Pancreas (tissue), 10 donors: ENCODE data around the gene PRR36. TPM values are rescaled to one million over a fixed set of nuclear protein-coding genes. Genes with fewer than 3 reads are reported as not detected.

Experiments
- ATAC-seq, 4 donors: fragments of 200-7000 bp; cut with Tn5 transposase; one replicate each; pipeline versions ENCODE4 v1.8.0 to v1.9.1; 2020; ENCODE audit warnings: mild to moderate bottlenecking in 4 of 4, moderate library complexity in 4 of 4
- DNase-seq, 6 donors: peaks; one replicate each; pipeline ENCODE4 v3.0.0-alpha.2; 2020
- FAIRE-seq: peaks from 2 replicates; lab custom pipeline; 2012; peaks lifted over from hg19 to GRCh38; lab: Jason Lieb, UNC
- H3K27ac ChIP-seq, 4 donors: fragments of 200-600 bp; sonication (generic); 1 replicate in 3 of 4; 2 replicates in 1 of 4; pipeline versions ENCODE4 v1.5.0 to v1.8.0; 2020
- H3K27me3 ChIP-seq, 4 donors: fragments of 200-600 bp; one replicate each; pipeline ENCODE4 v1.8.0; 2021
- H3K36me3 ChIP-seq, 3 donors: fragments of 200-600 bp; sonication (generic) in 1 of 3; one replicate each; pipeline versions ENCODE4 v1.5.0 to v1.8.0; 2020 to 2021
- H3K4me1 ChIP-seq, 3 donors: fragments of 200-600 bp; one replicate each; pipeline ENCODE4 v1.8.0; 2021
- H3K4me3 ChIP-seq, 4 donors: fragments of 200-600 bp; sonication (generic) in 2 of 4; one replicate each; pipeline versions ENCODE4 v1.5.0 to v1.8.0; 2020 to 2021
- H3K9me3 ChIP-seq, 4 donors: fragments of 200-600 bp; one replicate each; pipeline ENCODE4 v1.8.0; 2021
- CTCF ChIP-seq, 4 donors: fragments of 200-600 bp; sonication (generic) in 3 of 4; IDR thresholded peaks; one replicate each; pipeline versions ENCODE4 v1.5.0 to v1.8.0; 2021; ENCODE audit warnings: antibody characterized with exemption in 4 of 4
- WGBS, 2 donors: extraction: QIAGEN DNeasy Blood & Tissue Kit; methylation state at CpG; one replicate each; pipeline ENCODE4 v1.1.7; 2013; 5-methylcytosine and 5-hydroxymethylcytosine counted together
- intact Hi-C, 3 donors: fragments of 100-400 bp; cut with DNase I; formaldehyde crosslinking; loops; one replicate each; pipeline versions ENCODE4 v1.11.1 to v1.14.2; 2022
- polyA plus RNA-seq, 2 donors: library from polyadenylated mRNA; stranded (reverse); fragments of 200-250 nt; gene quantifications; one replicate each; pipeline ENCODE4 v1.2.3, GENCODE V29; 2013
- total RNA-seq, 6 donors: library from RNA; stranded (reverse); fragmentation: NEBNext Ultra II Directional in 4 of 6; extraction: Animal tissue kit (Norgen Biotek cat#: 25700) in 4 of 6; gene quantifications; one replicate each; pipeline versions ENCODE4 v1.2.1 to v1.2.4, GENCODE V29; 2021 to 2023
- donor health status: healthy with polysubstance abuse.
- donor health status: DM: no; HTN: no; CAD: no; lungs with moderate emphysema.
- donor health status: DM: no; HTN: no; CAD: no.
- donor health status: control.
- donor health status: control.
- donor health status: Bipolar disorder and iron deficiency.
- donor health status: DM: yes; HTN: yes; CAD: no.
- donor health status: DM: no; HTN: no; CAD: no.
- donor health status: DM: no; HTN: no; CAD: no.
- donor health status: DM: yes; HTN: yes; CAD: no.

The PRR36 gene
- total and polyA plus RNA-seq, 8 donors: 1.6 to 3.1 (median 2.0) TPM

DNA sequence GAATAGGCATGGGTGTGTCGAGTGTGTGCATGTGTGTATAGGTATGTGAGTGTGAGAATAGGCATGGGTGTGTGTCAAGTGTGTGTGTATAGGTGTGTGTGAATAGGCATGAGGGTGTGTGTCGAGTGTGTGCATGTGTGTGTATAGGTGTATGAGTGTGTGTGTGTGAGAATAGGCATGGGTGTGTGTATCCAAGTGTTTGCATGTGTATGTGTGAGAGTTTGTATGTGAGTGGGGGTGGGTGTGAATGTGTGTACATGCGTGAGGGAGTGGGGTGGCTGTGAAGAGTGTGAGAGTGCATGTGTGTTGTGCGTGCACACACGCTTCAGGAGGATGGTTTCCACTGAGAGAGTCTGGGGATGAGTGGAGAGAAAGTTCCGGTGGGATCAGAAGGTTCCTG is 30.7 kb downstream of the PRR36 start:
- 90 to 94% methylated on average over 6 of the region's 6 CpGs for WGBS, 2 donors
- Histone ChIP-seq H3K9me3 (no peaks in the 10 kb centered on the region), H3K4me1 (no peaks in the 10 kb centered on the region), H3K27ac (no peak overlapping the region), H3K27me3 (no peaks in the 10 kb centered on the region), H3K4me3 (no peak overlapping the region), H3K36me3 (no peaks in the 10 kb centered on the region)
- FAIRE-seq: no peak
- ATAC-seq: no peak
- intact Hi-C loops: no loop called here
- no peak for DNase-seq
- TF ChIP-seq CTCF (IDR thresholded peaks at IDR 0.05): no peak

- Histone ChIP-seq H3K27ac (no peak overlapping the region), H3K4me3 (no peak overlapping the region), H3K36me3 (no peaks in the 10 kb centered on the region), H3K9me3 (no peaks in the 10 kb centered on the region), H3K27me3 (no peaks in the 10 kb centered on the region), H3K4me1 (no peaks in the 10 kb centered on the region)
- FAIRE-seq: no peak
- WGBS, 2 donors: 91 to 96% methylated on average over 12 of the region's 12 CpGs
- intact Hi-C loops: no loop called here
- no peak for DNase-seq
- TF ChIP-seq CTCF (IDR thresholded peaks at IDR 0.05): no peak
- no peak for ATAC-seq
Measured at GRCh38 chr19:7842661-7843294, 31.4 kb downstream of the PRR36 start.

- 89 to 93% methylated on average over 11 of the region's 11 CpGs for WGBS, 2 donors
- H3K9me3 ChIP-seq: no peaks in the 10 kb centered on the region
- H3K27ac ChIP-seq: no peak overlapping the region
- FAIRE-seq (no peak), DNase-seq (no peak), ATAC-seq (no peak)
- intact Hi-C loops: no loop called here
- H3K4me3 ChIP-seq: no peak overlapping the region
- no peaks in the 10 kb centered on the region for H3K27me3 ChIP-seq
- H3K36me3 ChIP-seq: no peaks in the 10 kb centered on the region
- H3K4me1 ChIP-seq: no peaks in the 10 kb centered on the region
- no peak for TF ChIP-seq CTCF (IDR thresholded peaks at IDR 0.05)
Measured at GRCh38 chr19:7841751-7842660, 32.2 kb downstream of the PRR36 start.

- H3K4me3 ChIP-seq: no peak overlapping the region
- H3K27ac ChIP-seq: no peak overlapping the region
- H3K9me3 ChIP-seq: no peaks in the 10 kb centered on the region
- H3K27me3 ChIP-seq: no peaks in the 10 kb centered on the region
- 91 to 95% methylated on average over 8 of the region's 8 CpGs for WGBS, 2 donors
- intact Hi-C loops: no loop called here
- no peaks in the 10 kb centered on the region for H3K4me1 ChIP-seq
- DNase-seq (no peak), FAIRE-seq (no peak), ATAC-seq (no peak)
- no peaks in the 10 kb centered on the region for H3K36me3 ChIP-seq
- no peak for TF ChIP-seq CTCF (IDR thresholded peaks at IDR 0.05)
Measured at GRCh38 chr19:7840629-7841028, 33.6 kb downstream of the PRR36 start.

GRCh38 chr19:7839476-7839875 is 34.7 kb downstream of the PRR36 start:
- ATAC-seq (no peak), DNase-seq (no peak), FAIRE-seq (no peak)
- no peak for TF ChIP-seq CTCF (IDR thresholded peaks at IDR 0.05)
- Histone ChIP-seq H3K27me3 (no peaks in the 10 kb centered on the region), H3K4me1 (no peaks in the 10 kb centered on the region), H3K36me3 (no peaks in the 10 kb centered on the region), H3K4me3 (no peak overlapping the region), H3K27ac (no peak overlapping the region), H3K9me3 (no peaks in the 10 kb centered on the region)
- 94 to 97% methylated on average over 6 of the region's 6 CpGs for WGBS, 2 donors
- intact Hi-C loops: no loop called here
